Suprapubic skin (tissue), 4 donors: Measurements from ENCODE around the gene TRPC4. TPM values are rescaled to one million over a fixed set of nuclear protein-coding genes. Genes with fewer than 3 reads are reported as not detected.

Experiments used
- DNase-seq, 2 donors: peaks; one replicate each; pipeline ENCODE4 v3.0.0-alpha.2; 2019; ENCODE audit warnings: low spot score in 2 of 2
- H3K27ac ChIP-seq: fragments of 200-600 bp; sonication (generic); one replicate; pipeline ENCODE4 v1.5.1; 2019
- H3K27me3 ChIP-seq: fragments of 200-600 bp; sonication (generic); one replicate; pipeline ENCODE4 v1.5.1; 2019
- H3K36me3 ChIP-seq: fragments of 200-600 bp; sonication (generic); one replicate; pipeline ENCODE4 v1.5.1; 2019
- H3K4me1 ChIP-seq: fragments of 200-600 bp; sonication (generic); one replicate; pipeline ENCODE4 v1.5.1; 2019
- H3K4me3 ChIP-seq: fragments of 200-600 bp; sonication (generic); one replicate; pipeline ENCODE4 v1.5.1; 2019; ENCODE audit warnings: mild to moderate bottlenecking
- H3K9me3 ChIP-seq: fragments of 200-600 bp; sonication (generic); one replicate; pipeline ENCODE4 v1.5.1; 2019
- EP300 ChIP-seq: sonication (generic); formaldehyde crosslinking; IDR thresholded peaks from one replicate; pipeline ENCODE4 v1.6.1; 2017; ENCODE audit warnings: antibody characterized with exemption
- POLR2A ChIP-seq, 2 donors: fragments of 450-650 bp; IDR thresholded peaks; one replicate each; pipeline ENCODE4 v1.6.1; 2017; ENCODE audit warnings: antibody characterized with exemption in 2 of 2, mild to moderate bottlenecking in 2 of 2, moderate library complexity in 2 of 2
- POLR2AphosphoS5 ChIP-seq, 3 donors: sonication (generic); formaldehyde crosslinking; IDR thresholded peaks; one replicate each; pipeline ENCODE4 v1.6.1; 2017; ENCODE audit warnings: antibody characterized with exemption in 3 of 3
- WGBS: methylation state at CpG from one replicate; pipeline ENCODE4 v1.1.5; 2018; 5-methylcytosine and 5-hydroxymethylcytosine counted together
- total RNA-seq, 4 donors: library from RNA; depleted of rRNA; stranded (reverse); fragments of >200 nt; gene quantifications; one replicate each; pipeline ENCODE4 v1.1.0, GENCODE V29; 2016
- TF ChIP-seq, protein P1 (sequence below), 2 donors: fragments of 200-600 bp in 1 of 2; fragments of 450-650 bp in 1 of 2; sonication (generic) in 1 of 2; IDR thresholded peaks; one replicate each; pipeline ENCODE4 v1.5.1; 2016 to 2019; ENCODE audit warnings: antibody characterized with exemption in 2 of 2, mild to moderate bottlenecking in 1 of 2, moderate library complexity in 1 of 2

Gene TRPC4
- total RNA-seq, 4 donors from 2014 or later, result 0.32 TPM; not detected in 3

GRCh38 chr13:37641391-37641790 lies 228.2 kb downstream of the TRPC4 start:
- H3K36me3 ChIP-seq, result no peaks in the 10 kb centered on the region
- TF ChIP-seq POLR2AphosphoS5 (IDR thresholded peaks at IDR 0.05), result no peak
- TF ChIP-seq POLR2A (IDR thresholded peaks at IDR 0.05), result no peak
- TF ChIP-seq, protein P1, sequence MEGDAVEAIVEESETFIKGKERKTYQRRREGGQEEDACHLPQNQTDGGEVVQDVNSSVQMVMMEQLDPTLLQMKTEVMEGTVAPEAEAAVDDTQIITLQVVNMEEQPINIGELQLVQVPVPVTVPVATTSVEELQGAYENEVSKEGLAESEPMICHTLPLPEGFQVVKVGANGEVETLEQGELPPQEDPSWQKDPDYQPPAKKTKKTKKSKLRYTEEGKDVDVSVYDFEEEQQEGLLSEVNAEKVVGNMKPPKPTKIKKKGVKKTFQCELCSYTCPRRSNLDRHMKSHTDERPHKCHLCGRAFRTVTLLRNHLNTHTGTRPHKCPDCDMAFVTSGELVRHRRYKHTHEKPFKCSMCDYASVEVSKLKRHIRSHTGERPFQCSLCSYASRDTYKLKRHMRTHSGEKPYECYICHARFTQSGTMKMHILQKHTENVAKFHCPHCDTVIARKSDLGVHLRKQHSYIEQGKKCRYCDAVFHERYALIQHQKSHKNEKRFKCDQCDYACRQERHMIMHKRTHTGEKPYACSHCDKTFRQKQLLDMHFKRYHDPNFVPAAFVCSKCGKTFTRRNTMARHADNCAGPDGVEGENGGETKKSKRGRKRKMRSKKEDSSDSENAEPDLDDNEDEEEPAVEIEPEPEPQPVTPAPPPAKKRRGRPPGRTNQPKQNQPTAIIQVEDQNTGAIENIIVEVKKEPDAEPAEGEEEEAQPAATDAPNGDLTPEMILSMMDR (IDR thresholded peaks at IDR 0.05), result no peak
- TF ChIP-seq EP300, result no peak
- WGBS, result 89% methylated on average over 2 of the region's 2 CpGs
- DNase-seq, result no peak
- no peaks in the 10 kb centered on the region for H3K27me3 ChIP-seq
- H3K9me3 ChIP-seq, result no peaks in the 10 kb centered on the region
- H3K4me3 ChIP-seq, result no peak overlapping the region
- H3K4me1 ChIP-seq, result no peaks in the 10 kb centered on the region
- no peak overlapping the region for H3K27ac ChIP-seq

DNA sequence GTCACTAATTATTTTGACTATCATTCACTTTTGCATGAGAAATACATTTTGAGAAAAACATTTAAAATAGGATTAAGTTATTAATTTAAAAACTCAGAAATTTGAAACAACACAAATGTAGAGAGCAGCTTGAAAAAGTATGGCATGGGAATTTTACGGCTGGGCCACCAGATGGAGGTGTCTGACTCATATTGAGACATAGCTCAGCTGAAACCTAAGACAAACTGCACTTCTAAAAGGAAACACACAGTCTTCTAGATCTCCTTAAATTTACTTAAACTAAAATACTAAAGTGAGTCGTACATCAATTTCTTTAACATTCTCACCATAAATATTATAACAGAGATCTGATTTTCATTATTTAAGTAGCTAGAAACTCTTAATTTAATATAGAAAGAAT lies 229.1 kb downstream of the TRPC4 start:
- TF ChIP-seq POLR2A (IDR thresholded peaks at IDR 0.05) (no peak), POLR2AphosphoS5 (IDR thresholded peaks at IDR 0.05) (no peak), EP300 (no peak)
- TF ChIP-seq, protein P1 (IDR thresholded peaks at IDR 0.05), result no peak
- whole genome bisulfite sequencing, result 25% methylated on average over 2 of the region's 2 CpGs
- Histone ChIP-seq H3K36me3 (no peaks in the 10 kb centered on the region), H3K27me3 (no peaks in the 10 kb centered on the region), H3K27ac (no peak overlapping the region), H3K4me3 (no peak overlapping the region), H3K4me1 (no peaks in the 10 kb centered on the region), H3K9me3 (no peaks in the 10 kb centered on the region)
- no peak for DNase-seq

- H3K36me3 ChIP-seq, result no peaks in the 10 kb centered on the region
- no peak overlapping the region for H3K27ac ChIP-seq
- no peak for DNase-seq
- TF ChIP-seq POLR2AphosphoS5 (IDR thresholded peaks at IDR 0.05) (no peak), EP300 (no peak), POLR2A (IDR thresholded peaks at IDR 0.05) (no peak)
- TF ChIP-seq, protein P1 (IDR thresholded peaks at IDR 0.05), result no peak
- no peaks in the 10 kb centered on the region for H3K27me3 ChIP-seq
- no peaks in the 10 kb centered on the region for H3K9me3 ChIP-seq
- H3K4me1 ChIP-seq, result no peaks in the 10 kb centered on the region
- WGBS, result 85% methylated on average over 8 of the region's 8 CpGs
- no peak overlapping the region for H3K4me3 ChIP-seq
These were observed 232.9 kb downstream of the TRPC4 start for GRCh38 chr13:37636701-37637100.

GRCh38 chr13:37632294-37632693 lies 237.3 kb downstream of the TRPC4 start:
- no peaks in the 10 kb centered on the region for H3K36me3 ChIP-seq
- H3K9me3 ChIP-seq, result no peaks in the 10 kb centered on the region
- H3K27ac ChIP-seq, result no peak overlapping the region
- TF ChIP-seq POLR2AphosphoS5 (IDR thresholded peaks at IDR 0.05) (no peak), EP300 (no peak), POLR2A (IDR thresholded peaks at IDR 0.05) (no peak)
- TF ChIP-seq, protein P1 (IDR thresholded peaks at IDR 0.05), result no peak
- WGBS, result 63% methylated on average over 5 of the region's 5 CpGs
- peaks cover 3% of the 10 kb centered on the region for H3K27me3 ChIP-seq
- no peak overlapping the region for H3K4me3 ChIP-seq
- no peak for DNase-seq
- H3K4me1 ChIP-seq, result no peaks in the 10 kb centered on the region

DNA sequence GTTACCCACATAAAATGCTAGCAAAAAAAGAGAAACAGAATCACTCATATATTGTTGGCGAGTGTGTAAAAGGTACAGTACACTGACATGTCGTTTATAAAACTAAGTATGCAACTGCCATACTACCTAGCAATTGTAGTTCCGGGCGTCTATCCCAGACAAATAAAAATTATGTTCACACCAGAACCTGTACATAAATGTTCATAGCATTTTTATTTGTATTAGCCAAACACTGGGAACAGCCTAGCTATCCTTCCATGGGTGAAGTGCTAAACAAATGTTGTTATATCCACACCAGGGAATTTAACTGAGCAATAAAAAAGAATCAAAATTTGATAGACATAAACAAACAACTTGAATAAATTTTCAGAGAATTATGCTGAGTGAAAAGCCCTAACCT lies 242.1 kb downstream of the TRPC4 start:
- Histone ChIP-seq H3K9me3 (no peaks in the 10 kb centered on the region), H3K4me1 (no peaks in the 10 kb centered on the region), H3K27me3 (peaks cover 3% of the 10 kb centered on the region), H3K36me3 (no peaks in the 10 kb centered on the region), H3K4me3 (no peak overlapping the region), H3K27ac (no peak overlapping the region)
- DNase-seq, result no peak
- WGBS, result 67% methylated on average over 4 of the region's 4 CpGs
- TF ChIP-seq POLR2A (IDR thresholded peaks at IDR 0.05) (no peak), POLR2AphosphoS5 (IDR thresholded peaks at IDR 0.05) (no peak), EP300 (no peak)
- TF ChIP-seq, protein P1 (IDR thresholded peaks at IDR 0.05), result no peak
